Fibroblast of lung (primary cell): ENCODE results near the gene PRR3. TPM values are rescaled to one million over a fixed set of nuclear protein-coding genes. Genes with fewer than 3 reads are reported as not detected.
A peak's percentile ranks its signal among the peaks of the same experiment; 100 is the strongest.

ENCODE experiments used
- DNase-seq, 2 donors: peaks; one replicate each; pipeline versions ENCODE4 v3.0.0 to v3.0.0-alpha.2; 2010; ENCODE audit warnings: low read depth in 2 of 2
- H2AFZ ChIP-seq: 2 replicates; pipeline ENCODE4 v1.5.1; 2012; ENCODE audit warnings: low read length, control low read depth, inconsistent platforms
- H3K27ac ChIP-seq: 2 replicates; pipeline ENCODE4 v1.5.1; 2011; ENCODE audit warnings: low read length, control low read depth; ENCODE audit not compliant: insufficient read depth
- H3K27me3 ChIP-seq: 2 replicates; pipeline ENCODE4 v1.5.1; 2011; ENCODE audit warnings: mild to moderate bottlenecking, low read length; ENCODE audit not compliant: control insufficient read depth, insufficient read depth
- H3K36me3 ChIP-seq: 2 replicates; pipeline ENCODE4 v1.5.1; 2011; ENCODE audit warnings: low read length; ENCODE audit not compliant: control insufficient read depth, insufficient read depth
- H3K4me1 ChIP-seq: 2 replicates; pipeline ENCODE4 v1.5.1; 2011; ENCODE audit warnings: low read length; ENCODE audit not compliant: control insufficient read depth, insufficient read depth; ENCODE audit errors: extremely low read depth
- H3K4me2 ChIP-seq: 2 replicates; pipeline ENCODE4 v1.5.1; 2011; ENCODE audit warnings: low read length, control low read depth; ENCODE audit not compliant: insufficient read depth; ENCODE audit errors: extremely low read depth
- H3K4me3 ChIP-seq, 4 experiments: fragments of 200-600 bp in 1 of 4; sonication (generic) in 1 of 4; replicated peaks in 1 of 4; 2 replicates each; pipeline ENCODE4 v1.5.1; 2011 to 2016; ENCODE audit warnings: low read length in 4 of 4, low read depth in 3 of 4, mild to moderate bottlenecking in 3 of 4, control low read depth in 2 of 4, inconsistent platforms in 1 of 4, mixed read lengths in 1 of 4; ENCODE audit not compliant: insufficient read depth in 1 of 4; ENCODE audit errors: control extremely low read depth in 1 of 4
- H3K79me2 ChIP-seq: 2 replicates; pipeline ENCODE4 v1.5.1; 2012; ENCODE audit warnings: mild to moderate bottlenecking, low read length, inconsistent platforms; ENCODE audit not compliant: control insufficient read depth, insufficient read depth
- H3K9ac ChIP-seq: 2 replicates; pipeline ENCODE4 v1.5.1; 2011; ENCODE audit warnings: mild to moderate bottlenecking, low read length, control low read depth; ENCODE audit not compliant: insufficient read depth
- H3K9me3 ChIP-seq: 2 replicates; pipeline ENCODE4 v1.5.1; 2012; ENCODE audit warnings: low read depth, low read length; ENCODE audit not compliant: control insufficient read depth, insufficient read depth
- H4K20me1 ChIP-seq: 2 replicates; pipeline ENCODE4 v1.5.1; 2011; ENCODE audit warnings: low read length; ENCODE audit not compliant: control insufficient read depth, insufficient read depth; ENCODE audit errors: extremely low read depth
- EZH2 ChIP-seq: IDR thresholded peaks from 2 replicates; pipeline ENCODE4 v1.5.1; 2012; ENCODE audit warnings: low read length, control low read depth, mild to moderate bottlenecking; ENCODE audit errors: missing control alignments
- polyA plus RNA-seq, 2 donors: library from polyadenylated mRNA; depleted of rRNA in 1 of 2; stranded (reverse) in 1 of 2; unstranded in 1 of 2; fragments of >200 nt; gene quantifications; 2 replicates each; pipeline ENCODE4 v1.2.1, GENCODE V29; 2011 to 2012; ENCODE audit warnings: missing spikeins in 1 of 2
- total RNA-seq: library from RNA; depleted of rRNA; stranded (reverse); fragments of >200 nt; gene quantifications from 2 replicates; pipeline ENCODE4 v1.2.1, GENCODE V29; 2014
- TF ChIP-seq, protein P1 (sequence below), 2 donors: IDR thresholded peaks in 1 of 2; conservative IDR thresholded peaks in 1 of 2; 1 replicate in 1 of 2; 2 replicates in 1 of 2; pipeline ENCODE4 v1.5.1; 2011 to 2012; ENCODE audit warnings: low read length in 2 of 2, control low read depth in 1 of 2, inconsistent platforms in 1 of 2, low read depth in 1 of 2, mild to moderate bottlenecking in 1 of 2

The PRR3 gene
- total and polyA plus RNA-seq, 2 donors (not counting 1 experiment from before 2014, with no cell fraction given): 6.6 to 19.0 TPM

DNA sequence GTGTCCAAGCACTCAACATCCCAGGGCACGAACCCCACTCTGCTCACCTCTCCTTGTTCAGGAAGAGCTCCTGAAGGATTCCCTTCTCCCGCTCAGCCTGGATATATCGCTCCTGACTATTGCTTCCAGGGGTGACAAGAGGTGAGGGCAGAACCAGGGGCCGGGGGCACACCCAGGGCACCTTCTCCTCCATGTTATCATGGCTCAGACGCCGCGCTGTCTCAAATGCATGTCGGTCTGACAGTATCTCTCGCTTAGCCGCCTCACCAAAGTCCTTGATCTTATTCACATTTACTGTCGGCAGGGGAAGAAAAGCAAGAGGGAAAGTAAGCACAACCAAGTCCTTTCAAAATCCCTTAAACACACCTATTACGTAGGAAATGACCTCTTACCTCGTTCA, 46.9 kb downstream of the PRR3 start:
- Histone ChIP-seq H3K4me1 (no peaks in the 10 kb centered on the region), H3K36me3 (peaks cover 48% of the 10 kb centered on the region), H4K20me1 (no peaks in the 10 kb centered on the region), H2AFZ (no peak overlapping the region), H3K79me2 (no peaks in the 10 kb centered on the region), H3K9me3 (no peaks in the 10 kb centered on the region), H3K27me3 (no peaks in the 10 kb centered on the region), H3K27ac (no peak overlapping the region), H3K9ac (no peak overlapping the region), H3K4me3 (no peak overlapping the region), H3K4me2 (no peak overlapping the region)
- TF ChIP-seq, protein P1, sequence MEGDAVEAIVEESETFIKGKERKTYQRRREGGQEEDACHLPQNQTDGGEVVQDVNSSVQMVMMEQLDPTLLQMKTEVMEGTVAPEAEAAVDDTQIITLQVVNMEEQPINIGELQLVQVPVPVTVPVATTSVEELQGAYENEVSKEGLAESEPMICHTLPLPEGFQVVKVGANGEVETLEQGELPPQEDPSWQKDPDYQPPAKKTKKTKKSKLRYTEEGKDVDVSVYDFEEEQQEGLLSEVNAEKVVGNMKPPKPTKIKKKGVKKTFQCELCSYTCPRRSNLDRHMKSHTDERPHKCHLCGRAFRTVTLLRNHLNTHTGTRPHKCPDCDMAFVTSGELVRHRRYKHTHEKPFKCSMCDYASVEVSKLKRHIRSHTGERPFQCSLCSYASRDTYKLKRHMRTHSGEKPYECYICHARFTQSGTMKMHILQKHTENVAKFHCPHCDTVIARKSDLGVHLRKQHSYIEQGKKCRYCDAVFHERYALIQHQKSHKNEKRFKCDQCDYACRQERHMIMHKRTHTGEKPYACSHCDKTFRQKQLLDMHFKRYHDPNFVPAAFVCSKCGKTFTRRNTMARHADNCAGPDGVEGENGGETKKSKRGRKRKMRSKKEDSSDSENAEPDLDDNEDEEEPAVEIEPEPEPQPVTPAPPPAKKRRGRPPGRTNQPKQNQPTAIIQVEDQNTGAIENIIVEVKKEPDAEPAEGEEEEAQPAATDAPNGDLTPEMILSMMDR (conservative IDR thresholded peaks at IDR 0.05 in 1 of 2, IDR thresholded peaks at IDR 0.05 in 1 of 2; ENCODE audit: low read depth in 1 of 2, low read length in 2 of 2): no peak
- no peak for TF ChIP-seq EZH2
- DNase-seq: no peak

DNA sequence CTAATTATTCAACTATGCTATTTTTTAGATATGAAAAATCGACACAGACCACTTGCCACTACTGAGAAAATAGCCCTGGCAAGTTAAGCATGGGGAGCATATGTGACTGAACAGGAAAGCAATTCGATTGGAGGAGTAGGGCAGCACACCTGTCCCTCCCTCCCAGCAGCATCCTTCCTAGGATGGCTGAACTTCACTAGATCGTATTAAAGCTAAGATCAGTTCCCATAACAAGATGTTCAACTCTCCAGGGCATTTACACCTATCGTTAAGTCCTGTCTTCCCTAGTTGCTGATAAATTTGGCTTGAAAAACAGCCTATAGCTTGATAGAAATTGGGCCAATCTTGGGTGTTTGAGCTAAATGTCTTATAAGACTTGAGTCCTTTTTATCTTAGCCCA, 53.0 kb downstream of the PRR3 start:
- H3K9me3 ChIP-seq: no peaks in the 10 kb centered on the region
- no peak for DNase-seq
- no peaks in the 10 kb centered on the region for H3K27me3 ChIP-seq
- H3K36me3 ChIP-seq: peaks cover 14% of the 10 kb centered on the region
- TF ChIP-seq EZH2: no peak
- TF ChIP-seq, protein P1 (conservative IDR thresholded peaks at IDR 0.05 in 1 of 2, IDR thresholded peaks at IDR 0.05 in 1 of 2; ENCODE audit: low read depth in 1 of 2, low read length in 2 of 2): no peak
- peaks cover 12% of the 10 kb centered on the region for H3K79me2 ChIP-seq
- H4K20me1 ChIP-seq: no peaks in the 10 kb centered on the region
- peaks cover 13% of the 10 kb centered on the region for H3K4me1 ChIP-seq
- H3K9ac ChIP-seq: no peak overlapping the region
- no peak overlapping the region for H2AFZ ChIP-seq
- no peak overlapping the region for H3K4me2 ChIP-seq
- no peak overlapping the region for H3K27ac ChIP-seq
- no peak overlapping the region for H3K4me3 ChIP-seq

DNA sequence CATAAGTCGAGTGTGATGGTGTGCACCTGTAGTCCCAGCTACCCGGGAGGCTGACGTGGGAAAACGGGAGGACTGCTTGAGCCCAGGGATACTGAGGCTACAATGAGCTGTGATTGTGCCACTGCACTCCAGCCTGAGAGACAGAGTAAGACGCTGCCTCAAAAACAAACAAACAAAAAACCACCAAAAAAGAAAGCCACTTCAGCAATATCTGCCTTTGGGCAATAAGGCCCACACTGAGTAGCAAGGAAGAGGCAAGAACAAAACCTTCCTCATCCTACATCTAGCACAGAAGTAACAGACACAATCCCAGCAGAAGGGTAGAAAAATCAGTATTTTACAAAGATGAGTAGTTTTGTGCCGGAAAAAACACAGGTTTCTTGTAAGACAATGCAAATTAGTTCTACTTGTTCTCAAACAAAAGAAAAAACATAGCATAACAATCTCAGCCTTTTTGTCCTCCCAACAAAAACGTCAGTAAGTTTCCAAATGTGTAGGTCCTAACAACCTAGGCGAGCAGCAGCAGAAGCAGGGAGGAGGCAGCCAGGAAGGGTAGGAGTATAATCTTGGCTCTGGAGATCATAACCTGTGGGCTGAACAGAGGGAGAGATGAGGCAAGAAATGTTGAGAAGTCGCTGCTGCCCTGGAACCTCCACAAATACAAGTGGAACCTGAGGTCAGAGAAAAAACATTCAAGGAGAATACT, 54.2 kb downstream of the PRR3 start:
- Histone ChIP-seq H3K9ac (no peak overlapping the region), H3K36me3 (peaks cover 6% of the 10 kb centered on the region), H4K20me1 (no peaks in the 10 kb centered on the region), H3K79me2 (peaks cover 17% of the 10 kb centered on the region), H3K27me3 (no peaks in the 10 kb centered on the region), H3K4me2 (no peak overlapping the region), H3K4me3 (no peak overlapping the region), H3K27ac (no peak overlapping the region), H3K9me3 (no peaks in the 10 kb centered on the region), H3K4me1 (peaks cover 13% of the 10 kb centered on the region), H2AFZ (no peak overlapping the region)
- no peak for TF ChIP-seq EZH2
- TF ChIP-seq, protein P1 (conservative IDR thresholded peaks at IDR 0.05 in 1 of 2, IDR thresholded peaks at IDR 0.05 in 1 of 2; ENCODE audit: low read depth in 1 of 2, low read length in 2 of 2): no peak
- DNase-seq: peak in 1 of 2 donors; percentile 18
